Lower leg skin (tissue), 3 donors: ENCODE data around the gene GRIFIN.

Experiments used
- CTCF ChIP-seq, 3 donors: fragments of 450-650 bp; IDR thresholded peaks; one replicate each; pipeline ENCODE4 v1.5.1; 2016; ENCODE audit warnings: antibody characterized with exemption in 3 of 3, mild to moderate bottlenecking in 3 of 3, moderate library complexity in 2 of 3
- POLR2A ChIP-seq, 2 donors: fragments of 450-650 bp; IDR thresholded peaks; one replicate each; pipeline ENCODE4 v1.6.1; 2016 to 2017; ENCODE audit warnings: antibody characterized with exemption in 2 of 2, mild to moderate bottlenecking in 1 of 2, moderate library complexity in 1 of 2

- no peak for TF ChIP-seq CTCF (IDR thresholded peaks at IDR 0.05)
- no peak for TF ChIP-seq POLR2A (IDR thresholded peaks at IDR 0.05)
These were observed 46.7 kb upstream of the GRIFIN start for GRCh38 chr7:2522780-2523433.
